NCI-H748 (cell line): Measurements from ENCODE around the gene RASSF8.

Experiments
- DNase-seq: peaks from one replicate; lab custom pipeline; 2025; ENCODE audit not compliant: unreplicated experiment; lab: John Stamatoyannopoulos, UW

The RASSF8 gene

DNA sequence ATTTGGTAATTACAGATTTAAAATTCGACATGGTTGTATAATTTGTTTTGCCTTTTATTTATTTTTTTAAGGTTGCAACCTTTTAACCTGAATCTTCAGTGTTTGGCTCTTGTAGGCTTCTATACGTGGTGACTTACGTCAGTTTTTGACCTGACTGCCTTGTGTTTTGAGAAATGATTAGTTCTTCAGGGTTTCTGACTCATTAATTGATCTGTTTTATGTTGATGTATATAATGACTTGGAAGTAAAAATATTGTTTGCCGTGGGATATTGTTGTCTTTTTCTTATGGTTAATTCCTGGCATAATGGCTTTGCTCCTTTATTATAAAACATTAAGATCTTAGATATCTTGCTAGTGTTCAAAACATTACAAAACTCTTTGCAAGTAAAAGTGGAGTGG, 2.5 kb downstream of the RASSF8 start:
- DNase-seq, result no peak

DNA sequence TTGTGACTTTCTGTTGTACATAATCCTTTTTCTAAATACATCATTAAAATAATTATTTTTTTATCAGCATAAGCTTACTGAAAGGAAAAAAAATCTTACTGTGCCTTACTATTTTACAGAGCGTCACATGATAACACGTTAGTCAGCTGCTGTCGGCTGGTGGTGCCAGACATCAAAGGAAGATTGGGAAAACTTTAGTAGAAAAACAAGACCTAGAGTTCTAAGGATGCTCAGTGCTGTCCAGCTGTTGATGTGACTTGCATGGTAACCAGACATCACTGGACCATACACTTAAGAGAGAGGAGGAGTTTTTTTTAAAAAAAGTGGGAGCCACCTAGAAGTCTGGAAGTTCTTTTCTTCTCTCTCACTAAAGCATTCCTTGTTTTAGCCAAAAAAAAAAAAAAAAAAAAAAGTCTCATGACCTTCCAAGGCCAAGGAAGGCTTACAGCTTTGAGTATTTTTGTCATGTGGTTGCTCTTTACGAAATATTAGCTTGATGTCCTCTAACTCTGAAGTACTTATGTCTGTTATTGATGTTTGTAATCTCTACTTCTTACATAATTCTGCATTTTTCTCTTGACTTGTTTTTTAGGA, 4.5 kb downstream of the RASSF8 start:
- DNase-seq, result no peak

DNA sequence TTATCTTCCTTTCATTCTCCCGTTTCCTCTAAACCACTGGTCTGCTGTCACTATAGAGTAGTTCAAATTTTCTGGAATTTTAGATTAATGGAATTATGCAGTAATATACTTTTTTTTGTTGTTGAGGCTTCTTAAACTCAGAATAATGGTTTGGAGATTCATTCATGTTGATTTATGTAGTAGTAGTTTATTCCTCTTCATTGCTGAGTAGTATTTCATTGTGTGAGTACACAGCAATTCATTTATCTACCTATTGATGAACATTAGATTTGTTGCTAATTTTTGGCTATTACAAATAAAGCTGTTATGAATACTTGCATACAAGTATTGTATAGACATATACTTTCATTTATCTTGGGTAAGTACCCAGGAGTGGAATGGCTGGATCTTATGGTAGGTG, 7.2 kb downstream of the RASSF8 start:
- no peak for DNase-seq

DNA sequence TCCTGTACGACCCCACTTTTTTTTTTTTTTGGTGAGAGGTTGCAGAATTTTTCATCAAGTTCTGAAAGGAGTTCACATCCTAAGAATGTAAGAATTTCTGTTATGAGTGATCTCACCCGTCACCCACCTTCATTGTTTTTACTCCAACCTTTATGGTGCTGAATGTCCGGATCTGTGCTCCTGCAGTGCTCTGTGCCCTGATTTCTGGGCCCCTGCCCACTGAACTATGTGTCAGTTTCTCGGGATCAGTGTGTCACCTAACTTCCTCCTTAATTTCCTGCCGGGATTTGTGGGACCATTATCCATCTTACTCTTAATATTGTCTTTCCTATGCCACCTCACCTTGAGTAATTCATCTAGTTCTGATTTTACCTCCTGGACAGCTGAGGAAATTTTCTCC, 11.6 kb downstream of the RASSF8 start:
- no peak for DNase-seq

DNA sequence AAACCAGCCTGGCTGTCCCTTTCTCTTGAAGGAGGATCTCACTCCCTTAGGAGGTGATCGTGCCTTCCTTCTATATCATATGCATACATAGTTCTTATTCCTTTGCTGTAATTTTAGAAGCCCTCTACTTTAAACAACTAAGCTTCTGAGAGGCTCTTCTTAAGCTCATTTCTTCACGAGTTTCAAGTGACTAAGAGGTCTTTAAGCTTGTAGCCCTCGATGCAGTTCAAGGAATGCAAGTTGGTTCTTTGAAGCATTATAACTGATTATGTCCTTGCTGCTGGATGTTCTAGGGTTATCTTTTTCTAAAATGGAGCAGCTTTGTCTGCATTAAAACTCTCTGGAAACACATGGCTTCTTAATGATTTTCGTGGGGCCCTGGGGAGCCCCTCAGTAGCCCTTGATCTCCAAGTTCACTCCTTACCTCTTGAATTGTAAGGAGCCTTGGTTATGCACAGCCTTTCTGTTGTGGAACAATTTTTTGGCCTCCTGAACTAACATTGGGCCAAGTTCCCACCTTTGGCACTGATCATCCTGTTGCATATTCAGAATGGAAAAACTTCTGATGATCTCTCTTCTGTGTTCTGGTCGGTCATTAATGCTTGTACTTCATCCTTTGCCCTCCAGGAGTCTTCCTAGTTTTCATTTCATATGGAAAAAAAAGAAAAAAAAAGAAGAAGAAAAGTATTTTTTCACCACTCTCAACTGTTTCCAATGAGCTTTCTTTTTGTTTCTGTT, 12.6 kb downstream of the RASSF8 start:
- DNase-seq, result no peak

- no peak for DNase-seq
Observed at GRCh38 chr12:25971654-25972041, 13.2 kb downstream of the RASSF8 start.

GRCh38 chr12:25972783-25973182, 14.3 kb downstream of the RASSF8 start:
- no peak for DNase-seq

DNA sequence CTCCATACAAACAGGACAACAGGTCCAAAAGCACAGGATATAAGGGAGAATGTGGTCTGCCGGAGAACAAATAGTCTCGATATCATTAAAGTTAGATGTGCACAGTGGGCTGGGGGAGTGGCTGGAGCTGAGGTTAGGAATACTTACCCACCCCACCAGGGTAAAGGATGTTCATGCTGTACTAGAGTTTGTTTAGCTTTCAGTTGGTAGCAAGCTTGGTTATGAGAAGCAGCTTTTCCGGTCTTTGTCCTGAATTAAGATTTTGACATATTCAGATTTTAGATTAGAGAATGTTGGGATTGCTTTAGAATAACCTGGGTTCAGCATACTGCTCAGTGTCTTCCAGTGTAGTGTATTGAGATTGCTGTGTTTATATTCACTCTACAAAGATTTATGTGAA, 16.7 kb downstream of the RASSF8 start:
- no peak for DNase-seq

DNA sequence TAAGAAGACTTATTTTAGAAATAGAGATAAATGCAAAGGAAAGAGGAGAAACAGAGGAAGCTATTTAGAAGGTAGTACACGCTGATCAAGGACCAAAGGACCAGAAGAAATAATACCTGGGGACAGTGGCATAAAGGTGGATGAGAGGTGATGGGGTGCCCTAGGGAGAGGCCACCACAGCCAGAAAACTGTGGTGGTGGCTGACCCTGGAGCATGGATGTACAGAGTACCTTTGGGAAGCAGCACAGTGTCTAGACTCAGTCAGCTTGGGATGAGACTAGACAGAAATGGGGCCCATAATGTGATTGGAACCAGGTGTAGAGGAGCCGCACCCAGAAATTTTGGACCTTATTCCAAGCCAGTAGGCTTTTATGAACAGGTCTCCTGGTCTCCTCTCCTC, 17.2 kb downstream of the RASSF8 start:
- no peak for DNase-seq

DNA sequence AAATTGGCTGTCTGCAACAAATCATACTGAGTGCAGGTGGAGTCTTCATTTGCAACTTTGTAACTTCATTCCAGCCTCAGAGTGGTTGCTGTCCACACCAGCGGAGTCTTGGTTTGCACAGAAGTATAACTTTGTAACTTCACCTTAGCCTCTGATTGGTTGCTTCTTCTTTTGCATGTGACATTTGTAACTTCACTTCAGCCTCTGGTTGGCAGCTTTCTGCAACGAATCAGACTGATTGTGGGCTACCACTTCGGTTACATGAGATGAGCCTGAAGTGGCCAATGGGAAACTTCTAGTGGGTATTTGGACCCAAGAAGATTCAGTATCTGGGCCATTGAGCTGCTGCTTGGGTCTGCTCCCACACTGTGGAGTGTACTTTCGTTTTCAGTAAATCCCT, 17.8 kb downstream of the RASSF8 start:
- no peak for DNase-seq

DNA sequence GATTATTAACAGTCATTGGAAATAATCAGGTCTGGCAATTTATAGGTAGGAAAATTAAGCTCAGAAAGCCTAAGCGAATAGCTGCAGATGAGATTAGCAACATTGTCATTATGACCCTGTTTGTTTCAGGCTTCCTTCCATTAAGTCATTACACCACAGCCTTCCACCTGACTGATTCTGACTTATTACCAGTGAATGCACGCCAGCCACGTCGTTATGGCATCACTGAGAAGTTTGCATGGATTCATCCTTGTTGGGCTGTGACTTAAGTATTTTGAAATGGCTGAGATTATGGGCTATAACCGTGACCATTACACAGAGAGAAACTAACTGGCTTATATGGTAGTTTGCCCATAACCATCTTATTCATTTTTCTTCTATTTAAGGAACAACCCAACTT, 18.6 kb downstream of the RASSF8 start:
- DNase-seq, result no peak

GRCh38 chr12:25979059-25979458, 20.6 kb downstream of the RASSF8 start:
- no peak for DNase-seq

GRCh38 chr12:25979563-25979962, 21.1 kb downstream of the RASSF8 start:
- DNase-seq, result no peak

DNA sequence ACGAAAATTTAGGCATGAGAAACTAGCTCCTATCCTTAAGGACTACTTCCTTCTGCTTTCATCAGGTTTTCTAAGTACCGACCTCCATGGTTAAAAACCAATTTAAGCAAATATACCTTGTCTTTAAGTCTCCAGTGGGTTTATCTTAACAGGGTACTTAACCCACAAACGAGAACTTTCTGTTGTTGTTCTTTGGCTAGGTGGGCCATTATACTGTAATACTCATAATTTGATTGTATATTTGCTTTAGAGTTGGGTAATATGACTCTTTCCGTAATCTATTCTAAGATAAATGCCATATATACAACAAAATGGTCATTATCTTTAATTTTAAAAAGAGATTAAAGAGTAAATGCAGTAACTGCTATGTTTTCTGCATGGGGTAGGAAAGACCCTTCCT, 21.6 kb downstream of the RASSF8 start:
- DNase-seq, result no peak

DNA sequence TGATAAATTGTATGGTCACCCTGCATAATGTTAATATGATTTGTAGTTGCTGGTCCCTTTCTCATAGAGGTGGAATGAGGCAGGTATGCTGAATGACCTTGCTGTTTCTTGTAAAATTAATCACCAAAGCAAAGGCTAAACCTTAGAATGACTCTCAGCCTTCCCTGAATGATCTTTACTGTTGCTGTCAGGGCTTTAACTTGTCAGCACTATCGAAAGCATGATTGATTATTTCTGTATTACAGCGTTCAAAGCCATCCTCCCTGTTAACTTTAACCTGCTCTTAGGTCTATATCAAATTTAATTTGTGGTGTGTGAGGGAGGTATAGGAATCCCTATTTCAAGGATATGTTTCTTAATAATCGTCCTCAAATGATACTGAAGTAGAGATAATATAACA, 23.1 kb downstream of the RASSF8 start:
- DNase-seq, result no peak

- DNase-seq, result no peak
Observed at GRCh38 chr12:25982416-25982815, 23.9 kb downstream of the RASSF8 start.

- DNase-seq, result no peak
Observed at GRCh38 chr12:25983625-25984024, 25.1 kb downstream of the RASSF8 start.

DNA sequence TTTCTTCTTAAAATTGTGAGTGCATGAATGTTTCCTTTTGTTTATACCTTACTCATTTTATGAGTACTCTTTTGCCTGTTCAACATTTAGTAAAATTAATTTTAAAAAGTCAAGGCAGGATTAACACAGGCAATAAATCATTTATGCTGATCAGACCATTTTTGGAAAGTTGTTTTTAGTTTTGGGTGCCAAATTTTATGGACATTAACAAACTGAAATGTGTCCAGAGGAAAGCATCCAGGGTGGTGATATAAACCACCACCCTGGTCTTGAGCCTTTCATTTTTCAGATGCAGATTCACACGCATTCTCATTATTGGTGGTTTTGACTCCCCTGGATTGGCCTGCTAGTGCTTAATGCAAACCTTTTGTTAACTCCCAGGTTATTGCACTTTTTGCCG, 26.3 kb downstream of the RASSF8 start:
- DNase-seq, result no peak

DNA sequence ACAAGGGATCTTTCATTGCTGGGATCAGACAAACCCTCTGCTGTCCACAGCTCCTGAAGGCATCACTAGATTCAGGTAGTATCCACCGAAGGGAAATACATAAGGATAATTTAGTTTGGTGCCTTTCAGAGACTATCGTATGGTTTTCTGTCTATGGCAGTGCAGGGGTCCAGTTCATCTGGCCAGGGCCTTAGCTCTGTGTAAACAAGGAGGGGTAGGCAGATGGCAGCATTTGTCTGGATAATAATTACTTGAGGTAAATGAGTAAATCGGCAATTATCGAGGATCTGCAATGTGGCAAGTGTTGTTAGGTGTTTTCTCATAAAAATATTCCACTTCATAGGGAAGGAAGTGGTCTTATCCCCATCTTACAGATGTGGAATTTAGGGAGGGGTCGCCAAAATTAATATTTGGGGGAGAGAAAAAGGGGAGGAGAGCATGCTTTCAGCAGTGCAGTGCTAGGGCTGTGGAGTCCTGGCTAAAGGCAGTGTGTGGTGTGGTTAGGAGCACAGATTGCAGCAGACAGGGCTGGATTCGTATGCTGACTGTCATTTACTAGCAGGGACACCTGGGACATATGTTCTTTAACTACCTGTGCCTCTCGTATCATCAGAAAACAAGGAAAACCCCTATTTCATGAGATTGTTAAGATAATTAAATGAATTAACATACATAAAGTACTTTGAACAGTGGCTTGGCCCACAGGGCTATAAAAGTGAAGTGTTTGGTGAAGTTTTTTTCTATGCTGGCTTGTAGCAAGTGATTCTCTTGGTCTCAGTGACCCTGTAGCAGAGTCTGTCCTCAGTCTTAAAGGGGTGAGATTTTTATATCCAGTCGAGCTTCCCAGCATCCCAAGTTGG, 27.1 kb downstream of the RASSF8 start:
- peak; percentile 63 for DNase-seq

DNA sequence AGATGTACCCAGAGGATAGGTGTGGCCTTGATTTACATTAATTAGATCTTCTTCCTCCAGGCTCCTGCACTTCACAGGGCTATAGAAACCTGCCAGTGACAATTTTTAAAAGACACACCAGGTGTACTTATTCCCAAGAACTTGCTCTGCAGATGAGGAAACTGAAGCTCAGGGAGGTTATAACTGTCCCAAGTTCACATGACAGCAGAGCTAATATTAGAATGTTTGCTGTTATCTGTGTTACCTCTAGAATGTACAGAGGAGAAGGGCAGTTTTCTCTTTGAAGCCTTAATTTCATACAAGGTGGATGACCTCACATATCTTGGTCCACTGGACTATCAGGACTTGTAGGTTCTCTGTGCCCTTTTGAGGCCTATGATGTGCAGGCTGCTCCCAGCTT, 27.7 kb downstream of the RASSF8 start:
- DNase-seq, result no peak

- no peak for DNase-seq
Observed at GRCh38 chr12:25988505-25988904, 30.0 kb downstream of the RASSF8 start.

DNA sequence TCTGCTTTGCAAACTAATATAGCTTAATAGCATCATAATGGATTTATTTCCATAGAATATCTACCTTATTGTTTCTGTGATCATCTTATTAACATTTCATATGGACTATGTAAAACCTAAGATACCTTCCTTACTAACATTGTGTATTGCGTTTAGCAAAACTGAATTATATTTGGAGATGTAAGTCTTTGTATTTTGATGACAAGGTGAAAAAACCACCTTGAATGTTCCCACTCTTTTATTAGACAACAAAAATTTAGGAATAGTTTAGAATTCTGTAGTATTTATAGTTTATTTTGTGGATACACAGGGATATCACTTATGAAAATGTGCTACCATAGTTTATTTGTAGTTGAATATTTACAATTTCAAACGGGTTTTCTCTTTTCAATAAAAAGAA, 32.0 kb downstream of the RASSF8 start:
- no peak for DNase-seq
